Activated T-cell treated with anti-CD3 and anti-CD28 coated beads, Interleukin-2, amount 50 U/mL, for 72 hours (primary cell): ENCODE measurements around the gene LOXHD1. TPM values are rescaled to one million over a fixed set of nuclear protein-coding genes. Genes with fewer than 3 reads are reported as not detected.

Experiments used
- ATAC-seq, 2 donors: fragments of 150-1000 bp; cut with Tn5 transposase; replicated peaks in 1 of 2; 2 replicates each; pipeline ENCODE4 v1.10.0; 2021; ENCODE audit warnings: moderate library complexity in 2 of 2, mild to moderate bottlenecking in 1 of 2
- DNase-seq, 2 donors: peaks; one replicate each; pipeline ENCODE4 v3.0.0; 2021 to 2022; ENCODE audit warnings: mixed read lengths in 1 of 2
- H3K27ac Mint-ChIP-seq: one replicate; pipeline ENCODE4 v1.8.0; 2022; ENCODE audit warnings: mild to moderate bottlenecking, moderate library complexity, mixed read lengths
- H3K27me3 Mint-ChIP-seq: one replicate; pipeline ENCODE4 v1.8.0; 2022; ENCODE audit warnings: low read depth, mixed read lengths
- H3K36me3 Mint-ChIP-seq, 2 donors: one replicate each; pipeline ENCODE4 v1.8.0; 2022; ENCODE audit warnings: mixed read lengths in 2 of 2, mild to moderate bottlenecking in 1 of 2; ENCODE audit not compliant: insufficient read depth in 2 of 2
- H3K4me1 Mint-ChIP-seq: one replicate; pipeline ENCODE4 v1.8.0; 2022; ENCODE audit warnings: low read depth, mixed read lengths
- H3K4me3 Mint-ChIP-seq, 2 donors: one replicate each; pipeline ENCODE4 v1.8.0; 2022; ENCODE audit warnings: mild to moderate bottlenecking in 2 of 2, mixed read lengths in 2 of 2, moderate library complexity in 2 of 2
- H3K9me3 Mint-ChIP-seq, 2 donors: one replicate each; pipeline ENCODE4 v1.8.0; 2022; ENCODE audit warnings: mixed read lengths in 2 of 2
- total RNA-seq, 2 donors: library from RNA; stranded (reverse); gene quantifications; one replicate each; pipeline ENCODE4 v1.2.3, GENCODE V29; 2022

The LOXHD1 gene
- total RNA-seq, 2 donors from 2014 or later = 0.05 to 0.07 TPM

DNA sequence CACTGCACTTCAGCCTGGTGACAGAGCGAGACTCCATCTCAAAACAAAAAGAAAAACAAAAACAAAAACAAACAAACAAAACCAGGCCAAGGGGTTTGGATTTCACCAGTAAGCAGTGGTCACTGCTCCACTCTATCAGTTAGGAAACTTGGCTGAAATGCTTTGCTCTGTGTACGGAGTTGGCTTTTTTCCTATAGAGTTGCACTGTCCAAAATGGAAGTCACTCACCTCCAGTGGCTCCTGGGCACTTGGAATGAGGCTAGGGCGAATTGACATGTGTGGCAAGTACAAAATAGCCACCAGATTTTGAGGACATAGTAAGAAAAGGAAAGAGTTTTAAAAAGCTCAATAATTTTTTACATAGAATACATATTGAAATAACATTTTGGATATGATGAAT is 228.7 kb downstream of the LOXHD1 start:
- Mint-ChIP-seq H3K27me3 (no peaks in the 10 kb centered on the region), H3K9me3 (no peaks in the 10 kb centered on the region), H3K36me3 (no peaks in the 10 kb centered on the region), H3K4me1 (no peaks in the 10 kb centered on the region), H3K4me3 (no peak overlapping the region), H3K27ac (no peak overlapping the region)
- ATAC-seq (no peak), DNase-seq (no peak)

- no peaks in the 10 kb centered on the region for H3K27me3 Mint-ChIP-seq
- H3K9me3 Mint-ChIP-seq = no peaks in the 10 kb centered on the region
- no peak for ATAC-seq
- H3K4me3 Mint-ChIP-seq = no peak overlapping the region
- DNase-seq = no peak
- no peak overlapping the region for H3K27ac Mint-ChIP-seq
- no peaks in the 10 kb centered on the region for H3K36me3 Mint-ChIP-seq
- no peaks in the 10 kb centered on the region for H3K4me1 Mint-ChIP-seq
Observed at GRCh38 chr18:46427216-46427995, 229.6 kb downstream of the LOXHD1 start.

Other genes starting within 250 kb of the LOXHD1 start
- under 1 TPM in 1 of 2 donors, not detected in 1; 0.09 TPM for gene ST8SIA5, start 99.8 kb upstream of the LOXHD1 start, total RNA-seq